GM23338 (cell line): Measurements from ENCODE around the gene ZDHHC4. TPM values are rescaled to one million over a fixed set of nuclear protein-coding genes. Genes with fewer than 3 reads are reported as not detected.
"Not testable (repeated sequence)": the region's sequence is repeated elsewhere in the genome, so short reads cannot be mapped to it uniquely, and the experiment has no call there.

Source experiments
- ATAC-seq: fragments of 200-7000 bp; cut with Tn5 transposase; 3 replicates; pipeline ENCODE4 v1.9.1; 2020
- DNase-seq: peaks from one replicate; pipeline ENCODE4 v3.0.0-alpha.2; 2015; ENCODE audit warnings: low spot score
- H2AFZ ChIP-seq: fragments of 200-600 bp; sonication (generic); 2 replicates; pipeline ENCODE4 v1.8.0; 2016; ENCODE audit warnings: antibody characterized with exemption, mild to moderate bottlenecking, moderate library complexity
- H3F3A ChIP-seq: fragments of 200-600 bp; sonication (generic); replicated peaks from 2 replicates; pipeline ENCODE4 v1.8.0; 2017; ENCODE audit warnings: antibody characterized with exemption, mixed run types, low read depth
- H3K27ac ChIP-seq: fragments of 200-600 bp; sonication (generic); 2 replicates; pipeline ENCODE4 v1.6.1; 2016; ENCODE audit warnings: low read depth
- H3K27me3 ChIP-seq: fragments of 200-600 bp; sonication (generic); 2 replicates; pipeline ENCODE4 v1.8.0; 2016; ENCODE audit warnings: mild to moderate bottlenecking, mixed run types, moderate library complexity; ENCODE audit not compliant: insufficient read depth
- H3K36me3 ChIP-seq: fragments of 200-600 bp; sonication (generic); 2 replicates; pipeline ENCODE4 v1.8.0; 2016; ENCODE audit warnings: mild to moderate bottlenecking; ENCODE audit not compliant: insufficient read depth
- H3K4me1 ChIP-seq: fragments of 200-600 bp; sonication (generic); 2 replicates; pipeline ENCODE4 v1.8.0; 2016; ENCODE audit warnings: mild to moderate bottlenecking, moderate library complexity; ENCODE audit not compliant: insufficient read depth
- H3K4me2 ChIP-seq: fragments of 200-600 bp; sonication (generic); 2 replicates; pipeline ENCODE4 v1.7.1; 2017; ENCODE audit warnings: mixed run types
- H3K4me3 ChIP-seq: fragments of 200-600 bp; sonication (generic); 2 replicates; pipeline ENCODE4 v1.6.1; 2016; ENCODE audit warnings: mixed run types
- H3K79me2 ChIP-seq: fragments of 200-600 bp; sonication (generic); replicated peaks from 2 replicates; pipeline ENCODE4 v1.8.0; 2017; ENCODE audit warnings: mild to moderate bottlenecking; ENCODE audit not compliant: insufficient read depth
- H3K9me2 ChIP-seq: fragments of 200-600 bp; sonication (generic); 2 replicates; pipeline ENCODE4 v1.8.0; 2017; ENCODE audit not compliant: insufficient read depth
- H4K20me1 ChIP-seq: fragments of 200-600 bp; sonication (generic); replicated peaks from 2 replicates; pipeline ENCODE4 v1.8.0; 2017; ENCODE audit warnings: mild to moderate bottlenecking; ENCODE audit not compliant: insufficient read depth
- H3K27ac Mint-ChIP-seq: 2 replicates; pipeline ENCODE4 v1.8.0; 2020; ENCODE audit warnings: inconsistent platforms, mild to moderate bottlenecking, moderate library complexity, mixed read lengths
- H3K27me3 Mint-ChIP-seq: 3 replicates; pipeline ENCODE4 v1.8.0; 2022; ENCODE audit warnings: low read depth, mild to moderate bottlenecking, moderate library complexity, mixed read lengths, inconsistent platforms; ENCODE audit not compliant: insufficient read depth, poor library complexity
- H3K36me3 Mint-ChIP-seq: 3 replicates; pipeline ENCODE4 v1.8.0; 2021; ENCODE audit warnings: low read depth, mild to moderate bottlenecking, inconsistent platforms, moderate library complexity, mixed read lengths
- H3K4me1 Mint-ChIP-seq: 3 replicates; pipeline ENCODE4 v1.8.0; 2020; ENCODE audit warnings: mild to moderate bottlenecking, inconsistent platforms, mixed read lengths
- H3K4me3 Mint-ChIP-seq: 3 replicates; pipeline ENCODE4 v1.8.0; 2021; ENCODE audit warnings: moderate library complexity, mild to moderate bottlenecking, inconsistent platforms, mixed read lengths
- H3K9me3 Mint-ChIP-seq: 3 replicates; pipeline ENCODE4 v1.8.0; 2020; ENCODE audit warnings: moderate library complexity, mild to moderate bottlenecking, inconsistent platforms, mixed read lengths
- CTCF ChIP-seq, 2 experiments: fragments of 200-600 bp in 1 of 2; sonication (generic) in 1 of 2; conservative IDR thresholded peaks; 2 replicates each; pipeline versions ENCODE4 v1.5.1 to v1.6.1; 2016 to 2017; ENCODE audit warnings: antibody characterized with exemption in 2 of 2, low read depth in 2 of 2, mild to moderate bottlenecking in 2 of 2, moderate library complexity in 1 of 2
- ETS1 ChIP-seq: IDR thresholded peaks from 2 replicates; pipeline ENCODE4 v1.6.1; 2016; ENCODE audit warnings: antibody characterized with exemption
- EZH2 ChIP-seq: fragments of 200-600 bp; sonication (generic); IDR thresholded peaks from one replicate; pipeline ENCODE4 v1.8.0; 2017; ENCODE audit warnings: antibody characterized with exemption, mild to moderate bottlenecking, low read depth; ENCODE audit not compliant: unreplicated experiment
- EZH2phosphoT487 ChIP-seq: fragments of 200-600 bp; sonication (generic); IDR thresholded peaks from one replicate; pipeline ENCODE4 v1.8.1; 2018; ENCODE audit warnings: antibody characterized with exemption; ENCODE audit not compliant: unreplicated experiment
- JUNB ChIP-seq: IDR thresholded peaks from one replicate; pipeline ENCODE4 v1.6.1; 2016; ENCODE audit warnings: antibody characterized with exemption; ENCODE audit not compliant: unreplicated experiment
- POLR2AphosphoS5 ChIP-seq: IDR thresholded peaks from 2 replicates; pipeline ENCODE4 v1.6.1; 2016; ENCODE audit warnings: antibody characterized with exemption, low read depth
- REST ChIP-seq: IDR thresholded peaks from one replicate; pipeline ENCODE4 v1.6.1; 2018; ENCODE audit warnings: antibody characterized with exemption; ENCODE audit not compliant: unreplicated experiment
- STAT1 ChIP-seq: IDR thresholded peaks from one replicate; pipeline ENCODE4 v1.6.1; 2016; ENCODE audit warnings: antibody characterized with exemption; ENCODE audit not compliant: unreplicated experiment
- ZNF114 ChIP-seq: fragments of 250-450 bp; sonication (Bioruptor Pico); IDR thresholded peaks from 2 replicates; pipeline ENCODE4 v1.5.0; 2020; ENCODE audit warnings: mild to moderate bottlenecking, moderate library complexity
- ZNF331 ChIP-seq: fragments of 250-450 bp; sonication (Bioruptor Pico); IDR thresholded peaks from 2 replicates; pipeline ENCODE4 v1.5.0; 2020; ENCODE audit warnings: low read depth, mild to moderate bottlenecking, moderate library complexity
- ZNF462 ChIP-seq: fragments of 250-450 bp; sonication (Bioruptor Pico); IDR thresholded peaks from 2 replicates; pipeline ENCODE4 v1.5.0; 2020; ENCODE audit warnings: mild to moderate bottlenecking, moderate library complexity
- polyA plus RNA-seq: library from polyadenylated mRNA; unstranded; fragments of >200 nt; fragmentation: Nextera tagmentation; extraction: Ambion mirVana; gene quantifications from 2 replicates; pipeline ENCODE4 v1.2.1, GENCODE V29; 2016
- total RNA-seq: library from RNA; depleted of rRNA; stranded (reverse); fragments of >200 nt; shearing (Covaris generic); gene quantifications from 2 replicates; pipeline ENCODE4 v1.2.3, GENCODE V29; 2014

The ZDHHC4 gene
- total and polyA plus RNA-seq, 2 experiments from 2014 or later = 31.2 to 58.9 TPM

- H3K36me3 Mint-ChIP-seq = peaks cover 2% of the 10 kb centered on the region; the same call in 1 of the 3 replicates
- no peak for ATAC-seq
- H3K36me3 ChIP-seq = no peaks in the 10 kb centered on the region
- H3K9me3 Mint-ChIP-seq = no peaks in the 10 kb centered on the region
- TF ChIP-seq EZH2 = no peak
- no peak for TF ChIP-seq EZH2phosphoT487
- TF ChIP-seq ETS1 = no peak
- no peak for TF ChIP-seq CTCF (conservative IDR thresholded peaks at IDR 0.05; ENCODE audit: low read depth in 2 of 2)
- TF ChIP-seq REST = no peak
- no peak for TF ChIP-seq ZNF462
- TF ChIP-seq JUNB = no peak
- no peak for TF ChIP-seq ZNF114 (CRISPR knock-in tag)
- TF ChIP-seq ZNF331 (CRISPR knock-in tag) = no peak
- TF ChIP-seq POLR2AphosphoS5 = no peak
- TF ChIP-seq STAT1 = no peak
- H3K4me1 Mint-ChIP-seq = peaks cover 10% of the 10 kb centered on the region; the same call in 2 of the 3 replicates
- peaks cover 13% of the 10 kb centered on the region for H3K27me3 Mint-ChIP-seq
- H3K4me1 ChIP-seq = no peaks in the 10 kb centered on the region; the same call in 1 of the 2 replicates
- H3K79me2 ChIP-seq = no peaks in the 10 kb centered on the region
- DNase-seq = no peak
- no peak overlapping the region for H3K4me3 ChIP-seq
- H2AFZ ChIP-seq = no peak overlapping the region
- no peaks in the 10 kb centered on the region for H3K27me3 ChIP-seq
- no peak overlapping the region for H3K27ac ChIP-seq
- H3F3A ChIP-seq = no peaks in the 10 kb centered on the region
- no peak overlapping the region for H3K27ac Mint-ChIP-seq
- H3K4me2 ChIP-seq = no peak overlapping the region
- no peak overlapping the region for H3K4me3 Mint-ChIP-seq
- no peaks in the 10 kb centered on the region; the same call in 1 of the 2 replicates for H4K20me1 ChIP-seq
- no peaks in the 10 kb centered on the region for H3K9me2 ChIP-seq
Observed at GRCh38 chr7:6634021-6634420, 56.8 kb downstream of the ZDHHC4 start.

- H3K4me1 ChIP-seq, H3K9me3 Mint-ChIP-seq, H3K4me3 ChIP-seq, H3K27ac ChIP-seq, H3K27me3 ChIP-seq, H3K36me3 ChIP-seq, ATAC-seq, H3K4me3 Mint-ChIP-seq, H3K79me2 ChIP-seq, DNase-seq, H2AFZ ChIP-seq, H3K4me2 ChIP-seq, H3K36me3 Mint-ChIP-seq, H3K27ac Mint-ChIP-seq, H3F3A ChIP-seq, H4K20me1 ChIP-seq, H3K9me2 ChIP-seq: not testable (repeated sequence)
- peaks cover 16% of the 10 kb centered on the region for H3K27me3 Mint-ChIP-seq
- peaks cover 14% of the 10 kb centered on the region for H3K4me1 Mint-ChIP-seq
Observed at GRCh38 chr7:6634971-6635370, 57.7 kb downstream of the ZDHHC4 start.
